GM13977 (cell line): Measurements from ENCODE around the gene CWF19L1.

ENCODE experiments used
- DNase-seq: peaks from one replicate; pipeline ENCODE4 v3.0.0; 2012; ENCODE audit warnings: low spot score
- CTCF ChIP-seq: IDR thresholded peaks from 2 replicates; pipeline ENCODE4 v1.5.1; 2012; ENCODE audit warnings: mild to moderate bottlenecking, control low read depth; ENCODE audit not compliant: insufficient read depth; ENCODE audit errors: extremely low read depth, missing control alignments
- in situ Hi-C: fragments of 300-500 bp; cut with MboI; formaldehyde crosslinking; loops from one replicate; pipeline ENCODE4 v1.12.0; 2022; ENCODE audit warnings: low sequenced_read_pairs, low pct_unique_long_range_greater_than_20kb, mixed read lengths, inconsistent platforms; ENCODE audit not compliant: unreplicated experiment

CWF19L1 gene

GRCh38 chr10:100184426-100184825, 83.0 kb downstream of the CWF19L1 start:
- no peak for DNase-seq
- in situ Hi-C loops: no loop called here
- no peak for TF ChIP-seq CTCF

GRCh38 chr10:100183481-100183880, 84.0 kb downstream of the CWF19L1 start:
- DNase-seq: no peak
- in situ Hi-C loops: no loop called here
- no peak for TF ChIP-seq CTCF

- in situ Hi-C loops: no loop called here
- no peak for TF ChIP-seq CTCF
- DNase-seq: no peak
Measured at GRCh38 chr10:100182908-100183307, 84.5 kb downstream of the CWF19L1 start.
